Testis (tissue), 3 donors: ENCODE results near the gene CD300LD. TPM values are rescaled to one million over a fixed set of nuclear protein-coding genes. Genes with fewer than 3 reads are reported as not detected.

Experiments used
- DNase-seq: peaks from one replicate; pipeline ENCODE4 v3.0.0-alpha.2; 2019
- H3K27ac ChIP-seq, 2 donors: fragments of 200-600 bp; sonication (generic); one replicate each; pipeline ENCODE4 v1.5.1; 2019
- H3K27me3 ChIP-seq: fragments of 200-600 bp; sonication (generic); one replicate; pipeline ENCODE4 v1.5.1; 2019
- H3K36me3 ChIP-seq: fragments of 200-600 bp; sonication (generic); one replicate; pipeline ENCODE4 v1.5.1; 2017; ENCODE audit warnings: low read depth; ENCODE audit errors: missing control alignments
- H3K4me1 ChIP-seq: fragments of 200-600 bp; sonication (generic); one replicate; pipeline ENCODE4 v1.5.1; 2019
- H3K4me3 ChIP-seq, 2 donors: fragments of 200-600 bp; sonication (generic); one replicate each; pipeline ENCODE4 v1.5.1; 2017 to 2019
- H3K9me3 ChIP-seq: fragments of 200-600 bp; sonication (generic); one replicate; pipeline ENCODE4 v1.5.1; 2017
- CTCF ChIP-seq, 3 experiments: fragments of 450-650 bp in 2 of 3; fragments of 200-600 bp in 1 of 3; sonication (generic) in 1 of 3; IDR thresholded peaks; one replicate each; pipeline ENCODE4 v1.5.1; 2016 to 2019; ENCODE audit warnings: antibody characterized with exemption in 3 of 3, mild to moderate bottlenecking in 2 of 3, moderate library complexity in 1 of 3
- POLR2A ChIP-seq: fragments of 450-650 bp; IDR thresholded peaks from one replicate; pipeline ENCODE4 v1.6.1; 2017; ENCODE audit warnings: antibody characterized with exemption, mild to moderate bottlenecking, moderate library complexity
- WGBS, 2 donors: methylation state at CpG; one replicate each; pipeline ENCODE4 v1.1.5; 2018; 5-methylcytosine and 5-hydroxymethylcytosine counted together
- intact Hi-C: fragments of 100-400 bp; cut with DNase I; formaldehyde crosslinking; loops from one replicate; pipeline ENCODE4 v1.15.1; 2023; ENCODE audit warnings: low total_unique reads
- polyA plus RNA-seq: library from polyadenylated mRNA; stranded (reverse); fragments of 350-450 nt; fragmentation: Illumina TruSeq; extraction: RNeasy Lipid Tissue Mini Kit (QIAGEN cat#74804); gene quantifications from one replicate; pipeline ENCODE4 v1.2.3, GENCODE V29; 2014; ENCODE audit warnings: low read depth, low replicate concordance; ENCODE audit not compliant: insufficient read depth
- total RNA-seq, 2 donors: library from RNA; depleted of rRNA; stranded (reverse); fragments of >200 nt; gene quantifications; one replicate each; pipeline ENCODE4 v1.2.3, GENCODE V29; 2016

Gene CD300LD
- total and polyA plus RNA-seq, 3 donors from 2014 or later: 0.41 TPM; not detected in 2

- Histone ChIP-seq H3K27me3 (no peaks in the 10 kb centered on the region), H3K36me3 (no peaks in the 10 kb centered on the region), H3K27ac (no peak overlapping the region), H3K4me3 (no peak overlapping the region), H3K4me1 (no peaks in the 10 kb centered on the region), H3K9me3 (no peaks in the 10 kb centered on the region)
- no peak for TF ChIP-seq CTCF (IDR thresholded peaks at IDR 0.05)
- DNase-seq: no peak
- intact Hi-C loops: no loop called here
- 85 to 89% methylated on average over 4 of the region's 4 CpGs for WGBS, 2 donors
Observed at GRCh38 chr17:74571621-74572270, 20.3 kb downstream of the CD300LD start.

- DNase-seq: peak; percentile 48
- intact Hi-C loops: no loop called here
- H3K36me3 ChIP-seq: no peaks in the 10 kb centered on the region
- WGBS, 2 donors: 56 to 63% methylated on average over 30 to 32 of the region's 32 CpGs
- H3K27me3 ChIP-seq: no peaks in the 10 kb centered on the region
- H3K4me1 ChIP-seq: no peaks in the 10 kb centered on the region
- no peak overlapping the region for H3K27ac ChIP-seq
- TF ChIP-seq CTCF (IDR thresholded peaks at IDR 0.05) (no peak), POLR2A (no peak)
- no peaks in the 10 kb centered on the region for H3K9me3 ChIP-seq
- no peak overlapping the region for H3K4me3 ChIP-seq
Observed at GRCh38 chr17:74569020-74570003, 22.8 kb downstream of the CD300LD start.

- intact Hi-C loops: no loop called here
- no peak for DNase-seq
- no peaks in the 10 kb centered on the region for H3K27me3 ChIP-seq
- H3K36me3 ChIP-seq: no peaks in the 10 kb centered on the region
- TF ChIP-seq CTCF (IDR thresholded peaks at IDR 0.05) (no peak), POLR2A (no peak)
- no peak overlapping the region for H3K4me3 ChIP-seq
- 79% methylated on average over 4 of the region's 4 CpGs for WGBS, 2 donors
- H3K9me3 ChIP-seq: no peaks in the 10 kb centered on the region
- H3K4me1 ChIP-seq: no peaks in the 10 kb centered on the region
- H3K27ac ChIP-seq: no peak overlapping the region
Observed at GRCh38 chr17:74568106-74568873, 23.8 kb downstream of the CD300LD start.

GRCh38 chr17:74567397-74567796 lies 24.7 kb downstream of the CD300LD start, which contains the start of gene CD300H:
CD300H (minus strand) TSS chr17:74567509.
- intact Hi-C loops: no loop called here
- TF ChIP-seq CTCF (IDR thresholded peaks at IDR 0.05) (no peak), POLR2A (no peak)
- no peaks in the 10 kb centered on the region for H3K27me3 ChIP-seq
- no peaks in the 10 kb centered on the region for H3K9me3 ChIP-seq
- no peaks in the 10 kb centered on the region for H3K4me1 ChIP-seq
- no peak for DNase-seq
- WGBS, 2 donors: 80 to 90% methylated on average over 2 of the region's 2 CpGs
- no peak within 1 kb of the TSS for H3K27ac ChIP-seq
- no peak within 1 kb of the TSS for H3K4me3 ChIP-seq
- no peaks in the 10 kb centered on the region for H3K36me3 ChIP-seq
